NCI-H226 (cell line): Measurements from ENCODE around the gene PLXNC1.
A peak's percentile ranks its signal among the peaks of the same experiment; 100 is the strongest.

Source experiments
- DNase-seq: peaks from one replicate; pipeline ENCODE4 v3.0.0-alpha.2; 2015

The PLXNC1 gene

DNA sequence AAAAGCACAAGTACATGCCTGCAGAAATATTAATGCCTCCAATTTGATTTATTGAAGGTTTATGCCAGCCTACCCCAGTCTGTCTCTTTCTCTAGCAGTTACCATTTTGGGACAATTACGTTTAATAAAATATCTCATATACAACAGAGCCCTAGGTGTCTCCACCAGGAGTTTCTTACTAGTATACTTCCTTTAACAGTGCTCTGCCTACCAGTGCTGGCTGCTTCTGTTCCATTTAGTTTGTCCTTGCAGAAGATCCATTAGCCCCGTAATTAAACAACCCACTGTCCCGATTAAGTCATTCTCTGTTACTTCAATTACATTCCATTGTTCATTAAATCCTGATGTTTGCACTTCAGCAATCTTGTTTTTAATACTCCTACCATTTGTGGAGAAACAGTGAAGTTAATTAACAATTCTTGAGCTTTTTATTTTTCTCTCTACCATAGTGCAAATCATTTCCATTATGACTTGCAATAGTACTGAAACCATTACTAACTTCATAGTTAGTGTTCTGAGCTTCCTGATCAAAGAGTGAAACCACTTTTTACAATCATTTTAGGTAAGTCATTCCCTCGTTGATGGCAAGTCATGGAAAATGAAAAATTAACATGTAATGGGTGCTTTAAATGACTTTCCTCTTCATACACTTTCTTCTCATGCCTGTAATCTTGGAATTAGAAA lies 121.1 kb downstream of the PLXNC1 start:
- no peak for DNase-seq

DNA sequence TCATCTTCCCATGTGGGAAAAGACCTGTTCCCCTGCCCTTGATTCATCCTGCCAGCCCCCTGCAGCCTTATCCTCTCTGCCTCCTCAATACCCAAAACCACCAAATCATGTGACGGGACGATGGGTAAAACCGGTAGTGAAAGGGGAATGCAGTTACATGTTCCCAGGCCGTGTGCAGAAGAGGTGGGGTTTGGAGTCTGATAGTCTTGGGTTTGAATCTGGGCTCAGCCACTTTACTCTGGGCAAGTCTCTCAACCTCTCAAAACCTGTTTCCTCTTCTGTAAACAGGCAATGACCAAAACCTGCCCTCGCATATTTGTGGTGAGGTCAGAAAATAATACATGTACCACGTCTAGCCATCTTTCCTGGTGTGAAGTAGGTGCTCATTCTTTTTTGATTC lies 123.0 kb downstream of the PLXNC1 start:
- DNase-seq: peak; percentile 43

DNA sequence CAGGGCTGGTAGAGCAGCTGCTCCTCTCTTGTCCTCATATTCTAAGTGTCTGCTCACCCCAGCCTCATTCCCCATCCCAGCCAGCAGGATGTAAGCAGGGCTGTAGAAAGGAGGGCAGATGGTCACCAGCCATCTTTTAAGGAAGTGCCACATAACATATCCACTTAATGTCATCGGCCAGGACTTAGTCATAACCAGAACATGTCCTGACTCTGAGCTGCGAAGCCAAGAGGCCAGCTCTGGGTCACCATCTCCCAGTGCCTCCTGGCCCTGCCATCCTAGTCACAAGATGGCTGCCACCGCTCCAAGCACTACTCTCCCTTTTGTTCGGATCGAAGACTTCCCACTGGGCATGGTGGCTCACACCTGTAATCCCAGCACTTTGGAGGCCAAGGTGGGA lies 123.9 kb downstream of the PLXNC1 start:
- no peak for DNase-seq

DNA sequence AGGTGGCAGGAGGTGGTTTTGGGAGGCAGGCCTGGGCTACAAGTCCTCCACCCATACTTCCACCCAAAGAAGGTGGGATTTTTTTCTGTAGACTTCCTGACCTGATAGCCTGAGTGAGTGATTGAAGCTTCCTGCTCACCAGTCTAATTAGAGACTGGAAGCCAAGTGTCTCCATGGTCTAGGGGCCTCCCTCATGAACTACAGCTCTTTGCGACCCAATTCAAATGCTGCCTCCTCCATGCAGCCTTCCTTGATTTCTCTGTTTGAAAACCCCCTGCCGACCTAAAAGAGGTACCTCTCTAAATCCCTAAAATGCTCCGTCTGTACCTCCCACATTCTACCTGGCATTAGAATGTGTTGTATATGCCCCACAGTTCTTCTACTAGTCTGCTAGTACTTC lies 124.9 kb downstream of the PLXNC1 start:
- DNase-seq: no peak

DNA sequence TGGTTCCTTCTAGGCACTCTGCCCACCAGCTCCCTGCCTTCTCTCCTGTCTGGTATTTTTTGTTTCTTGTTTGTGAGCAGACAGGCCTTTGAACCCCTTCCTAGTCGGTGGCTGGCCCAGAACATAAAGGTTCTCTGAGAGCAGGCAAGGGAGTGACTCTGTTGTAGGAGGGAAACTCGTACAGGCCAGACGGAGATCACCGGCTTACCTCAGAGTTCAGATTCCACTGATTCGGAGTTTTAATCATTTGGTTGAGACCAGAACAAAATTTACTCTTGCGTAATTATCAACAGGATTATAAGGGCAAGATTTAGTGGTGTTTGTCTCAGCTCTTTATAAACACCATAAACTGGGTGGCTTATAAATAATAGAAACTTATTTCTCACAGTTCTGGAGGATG lies 128.3 kb downstream of the PLXNC1 start:
- no peak for DNase-seq

DNA sequence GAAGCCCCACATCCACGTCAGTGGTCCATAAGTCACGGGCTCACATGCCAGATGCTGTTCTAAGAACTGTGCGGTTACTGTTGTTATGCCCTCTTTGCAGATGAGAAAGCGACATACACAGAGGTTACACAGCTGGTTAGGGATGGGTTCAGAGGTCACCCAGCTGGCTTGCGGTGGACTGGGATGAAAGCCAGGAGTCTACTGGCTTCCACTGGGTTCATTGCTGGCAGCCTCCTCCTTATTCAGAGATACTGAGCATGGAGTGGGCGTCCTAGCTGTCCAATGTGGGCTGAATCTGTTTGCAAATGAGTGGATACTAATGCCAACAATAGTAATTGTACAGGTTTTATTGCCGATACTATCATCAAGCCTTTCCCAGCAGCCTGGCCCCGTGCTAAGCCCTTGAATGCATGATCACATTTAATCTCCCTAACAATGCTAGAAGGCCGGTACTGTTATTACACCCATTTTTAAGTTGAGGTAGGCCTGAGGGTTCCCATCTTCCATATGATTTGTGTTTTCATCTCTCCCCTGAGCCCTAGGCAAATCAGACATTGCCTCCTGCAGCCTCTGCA lies 129.1 kb downstream of the PLXNC1 start:
- no peak for DNase-seq

DNA sequence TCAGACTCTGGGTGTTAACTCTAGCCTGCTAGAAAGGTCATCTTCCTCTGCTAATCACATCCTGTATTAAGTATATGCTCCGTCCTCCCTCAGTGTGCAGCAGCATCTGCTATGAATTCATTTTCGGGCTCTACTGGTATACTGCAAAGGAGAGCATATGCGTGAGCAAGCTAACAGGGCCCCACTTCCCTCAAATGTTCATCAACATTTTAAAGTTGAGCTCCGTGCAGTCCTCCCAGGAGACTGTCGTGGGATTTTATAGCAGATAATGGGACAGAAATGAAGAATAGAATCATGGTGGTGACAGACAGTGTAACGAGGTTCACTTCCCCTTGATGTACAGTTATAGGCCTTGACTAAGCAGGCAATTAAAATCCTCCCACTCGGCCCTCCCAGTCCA lies 131.7 kb downstream of the PLXNC1 start:
- DNase-seq: no peak

DNA sequence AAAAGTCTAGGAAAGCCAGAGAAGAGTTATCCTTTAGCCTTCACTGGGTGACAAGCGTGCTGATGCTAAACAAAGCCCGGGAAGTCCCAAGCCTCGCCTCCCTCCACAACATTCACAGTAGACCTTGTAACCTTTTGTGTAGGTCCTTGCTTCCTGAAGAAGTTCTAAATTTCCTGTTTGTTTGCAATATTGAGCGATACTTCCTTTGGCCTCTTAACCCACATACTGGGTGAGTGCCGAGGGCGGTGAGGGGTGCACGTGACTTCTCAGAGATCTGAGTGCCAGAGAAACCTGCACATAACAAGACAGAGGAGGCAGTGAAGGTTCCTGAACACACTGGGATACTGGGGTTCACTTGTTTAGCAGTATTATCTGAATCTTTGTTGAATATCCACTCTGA lies 134.3 kb downstream of the PLXNC1 start:
- DNase-seq: no peak

DNA sequence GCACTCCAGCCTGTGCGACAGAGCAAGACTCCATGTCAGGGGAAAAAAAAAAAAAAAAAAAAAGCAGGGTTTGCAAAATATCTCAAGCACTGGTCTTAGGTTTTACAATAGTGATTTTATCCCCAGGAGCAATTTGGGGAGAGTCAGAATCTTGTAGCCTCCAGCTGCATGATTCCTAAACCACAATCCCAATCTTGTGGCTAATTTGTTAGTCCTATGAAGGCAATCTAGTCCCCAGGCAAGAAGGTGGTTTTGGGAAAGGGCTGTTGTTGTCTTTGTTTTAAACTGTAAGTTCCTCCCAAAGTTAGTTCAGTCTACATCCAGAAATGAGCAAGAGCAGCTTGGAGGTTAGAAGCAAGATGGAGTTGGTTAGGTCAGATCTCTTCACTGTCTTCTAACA lies 135.7 kb downstream of the PLXNC1 start:
- no peak for DNase-seq

DNA sequence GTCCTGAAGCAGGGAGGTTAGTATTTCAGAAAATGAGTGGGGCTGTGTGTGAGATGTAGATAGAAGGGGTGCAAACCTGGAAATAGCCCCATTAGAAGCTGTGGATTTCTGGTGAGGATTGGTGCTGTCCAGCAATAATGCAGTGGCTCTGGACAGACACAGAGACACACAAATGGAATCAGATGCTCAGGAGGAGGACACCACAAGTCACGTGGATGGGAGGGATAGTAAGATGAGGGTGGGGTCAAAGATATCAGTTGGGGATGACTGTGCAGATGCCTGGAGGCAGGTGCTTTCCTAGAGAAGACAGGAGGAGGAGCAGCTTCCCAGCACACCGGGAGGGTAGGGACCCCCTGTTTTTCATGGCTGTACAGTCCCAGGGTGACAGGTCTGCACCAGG lies 136.5 kb downstream of the PLXNC1 start:
- no peak for DNase-seq

DNA sequence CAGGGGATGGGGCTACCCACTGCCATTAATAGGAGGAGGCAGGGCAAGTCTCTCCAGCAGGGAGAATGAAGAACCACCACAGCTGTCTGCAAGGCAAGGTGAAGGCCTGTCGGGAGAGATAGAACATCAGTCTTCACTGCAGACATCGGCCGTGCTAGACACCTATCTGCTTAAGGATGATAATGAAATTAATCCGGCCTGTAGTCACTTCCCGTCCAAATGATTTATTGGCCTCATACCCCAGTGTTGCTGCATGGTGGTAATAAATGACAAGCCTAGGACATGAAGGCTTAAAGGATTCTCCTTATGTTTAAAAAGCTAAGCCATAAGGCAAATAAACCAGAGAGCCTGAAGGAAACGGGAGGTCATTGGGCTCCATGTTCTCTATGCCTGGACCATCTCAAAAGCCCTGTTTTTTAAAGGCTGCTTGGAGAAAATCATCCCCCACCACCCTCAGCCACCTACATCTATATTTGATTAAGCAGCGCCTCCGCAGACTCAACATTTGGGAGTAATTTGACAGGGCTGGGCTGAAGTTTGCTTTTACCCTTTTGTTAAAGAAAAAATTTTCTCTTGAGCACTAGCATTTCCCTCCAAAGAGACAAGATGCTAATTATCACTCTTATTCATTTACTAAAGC lies 137.7 kb downstream of the PLXNC1 start:
- no peak for DNase-seq

DNA sequence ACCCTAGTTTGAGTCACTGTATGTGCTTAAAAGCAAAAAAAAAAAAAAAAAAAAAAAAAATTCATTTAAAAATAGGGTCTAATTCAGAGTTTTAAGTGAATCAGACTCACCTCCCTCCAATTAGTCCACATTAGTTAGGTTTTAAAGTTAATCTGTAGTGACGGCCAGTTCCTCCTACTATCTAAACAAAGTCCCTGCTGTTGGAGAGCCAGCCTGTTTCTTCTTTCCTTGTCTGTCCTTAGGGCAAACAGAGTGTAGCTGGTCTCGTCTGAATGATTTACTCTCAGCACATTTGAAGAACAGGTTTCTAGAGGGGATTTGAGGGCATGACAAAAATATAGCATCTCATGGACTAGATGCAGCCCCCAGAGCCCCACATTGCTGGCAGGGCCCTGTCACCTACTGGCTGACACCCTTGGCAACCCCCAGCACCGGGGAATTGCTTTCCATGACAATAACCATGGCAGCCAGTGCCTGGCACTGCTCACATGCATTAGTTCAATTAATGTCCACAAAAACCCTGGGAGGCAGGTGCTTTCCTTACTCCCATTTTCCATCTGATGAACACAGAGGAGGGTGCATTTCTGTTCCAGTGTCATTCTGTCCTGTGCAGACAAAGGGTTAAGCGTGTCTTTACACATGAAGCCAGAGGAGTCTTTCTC lies 138.3 kb downstream of the PLXNC1 start:
- DNase-seq: no peak

DNA sequence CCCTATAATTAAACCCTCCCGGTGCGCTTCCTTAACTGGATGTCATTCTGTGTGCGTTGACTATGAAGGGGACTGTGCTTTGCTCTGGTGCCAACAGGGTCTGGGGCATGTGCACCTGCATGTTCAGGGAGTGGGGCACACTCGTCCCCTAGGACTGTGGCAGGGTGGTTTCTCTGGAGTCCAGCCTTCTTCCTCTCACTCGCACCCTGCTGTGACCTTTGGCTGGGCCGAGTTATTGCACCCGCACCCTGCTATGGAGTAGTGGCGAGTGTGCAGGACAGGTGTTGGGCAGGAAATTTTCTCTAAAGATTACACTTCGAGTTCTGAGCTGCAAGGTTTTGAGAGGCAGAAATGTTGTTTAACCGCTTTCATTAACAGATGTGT lies 138.9 kb downstream of the PLXNC1 start:
- no peak for DNase-seq

DNA sequence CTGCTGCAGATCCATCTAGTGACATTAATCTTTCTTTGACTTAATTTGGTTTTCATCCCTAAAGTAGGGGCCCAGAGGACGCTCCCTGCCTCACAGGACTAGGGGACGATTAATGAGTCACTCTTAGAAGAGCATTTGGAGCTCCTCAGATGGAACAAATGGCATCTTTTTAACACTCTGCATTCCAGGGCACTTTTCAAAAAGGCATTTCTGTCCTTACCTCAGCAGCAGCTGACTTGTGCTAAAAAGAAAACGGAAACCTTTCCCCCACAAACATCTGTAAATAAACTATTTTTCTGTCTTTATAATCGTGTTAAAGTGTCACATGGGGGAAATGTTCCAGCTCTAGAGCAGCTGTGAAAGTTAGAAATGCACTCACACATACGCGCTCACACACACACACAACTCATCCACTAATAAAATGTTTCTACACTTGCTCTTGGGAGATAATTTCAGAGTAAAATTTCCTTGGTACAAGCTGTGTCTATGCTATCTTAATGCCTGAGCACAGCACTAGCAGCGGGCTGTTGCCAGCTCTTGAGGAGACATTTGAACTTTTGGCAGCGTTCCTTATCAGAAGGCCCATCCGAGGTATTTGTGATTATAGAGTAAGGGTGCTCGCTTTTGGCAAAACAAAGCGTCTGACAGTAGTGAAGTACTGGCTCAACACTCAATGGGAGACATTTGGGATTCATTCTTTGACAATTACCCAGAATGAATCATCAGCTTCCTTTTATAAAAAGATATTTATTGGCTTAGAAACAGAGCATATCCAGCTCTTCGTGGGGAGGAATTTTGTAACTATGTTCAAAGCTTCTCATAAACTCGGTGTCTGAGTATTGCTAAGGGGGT lies 141.3 kb downstream of the PLXNC1 start:
- DNase-seq: peak; percentile 84

DNA sequence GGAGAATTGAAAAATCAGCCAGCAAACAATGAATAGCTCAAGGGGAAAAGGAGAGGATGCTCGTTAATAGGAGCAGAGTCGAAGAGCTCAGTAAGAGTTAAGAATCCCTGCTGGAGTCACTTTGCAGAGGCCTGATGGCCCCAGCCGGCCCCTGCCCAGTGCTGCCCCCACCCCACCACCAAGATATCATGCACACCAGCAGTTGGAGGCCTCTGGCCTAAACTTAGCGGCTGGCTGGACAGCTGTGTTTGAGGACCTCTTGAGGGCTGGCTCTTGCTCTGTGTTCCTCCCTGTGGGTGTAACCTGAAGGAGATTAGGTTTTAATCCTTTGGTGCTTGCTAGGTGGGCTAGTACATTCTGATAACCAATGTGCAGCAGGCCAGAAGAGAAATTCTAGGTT lies 142.0 kb downstream of the PLXNC1 start:
- DNase-seq: no peak

DNA sequence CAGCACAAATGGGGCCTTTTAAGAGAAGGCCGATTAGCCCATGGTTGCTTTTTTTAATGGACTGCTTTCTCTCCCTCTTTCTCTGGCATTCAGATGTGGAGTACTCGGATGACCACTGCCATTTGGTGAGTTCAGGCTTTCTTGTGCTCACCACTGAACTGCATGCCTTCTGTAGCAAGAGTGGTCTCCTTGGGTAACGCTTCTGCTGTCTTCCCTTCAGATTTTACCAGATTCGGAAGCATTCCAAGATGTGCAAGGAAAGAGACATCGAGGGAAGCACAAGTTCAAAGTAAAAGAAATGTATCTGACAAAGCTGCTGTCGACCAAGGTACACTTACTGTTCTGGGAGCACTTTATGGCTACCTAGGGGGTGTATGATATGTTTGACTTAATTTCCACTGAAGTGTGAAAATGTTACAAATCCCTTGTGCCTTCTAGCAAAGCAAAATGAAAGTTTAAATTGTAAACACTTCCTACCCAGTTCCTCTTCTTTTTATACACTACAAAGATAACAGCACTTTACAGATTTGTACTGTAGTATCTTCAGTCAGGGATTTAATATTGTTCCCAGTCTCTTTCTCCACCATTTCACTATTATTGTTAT lies 148.8 kb downstream of the PLXNC1 start:
- DNase-seq: no peak

DNA sequence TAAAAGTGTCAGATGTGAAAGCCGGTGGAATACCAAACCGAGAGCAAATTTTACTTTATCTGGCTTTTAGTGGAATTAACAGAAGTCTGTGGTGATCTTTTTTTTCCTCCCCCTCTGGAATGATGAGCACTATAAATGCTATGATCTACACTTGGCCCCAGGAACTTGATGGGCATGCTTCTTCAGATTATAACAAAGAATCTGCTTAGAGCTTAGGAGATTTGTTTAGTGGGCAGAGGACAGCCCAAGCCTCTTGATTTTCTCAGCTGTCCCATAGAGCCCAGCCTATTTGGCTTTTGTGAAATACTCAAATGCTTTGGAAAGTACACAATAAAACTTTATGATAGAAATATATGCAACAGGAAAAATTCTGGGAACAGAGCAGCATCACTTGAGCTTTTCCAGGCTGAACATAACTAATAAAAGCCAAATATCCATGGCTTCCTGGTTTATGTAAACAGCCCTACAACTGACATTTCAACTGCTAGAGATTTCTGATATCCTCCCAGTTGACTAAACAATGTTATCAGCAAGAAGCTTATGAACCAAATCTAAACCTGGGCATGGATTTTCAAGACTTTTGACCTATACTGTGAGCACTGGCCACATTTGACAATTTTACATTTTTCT lies 149.6 kb downstream of the PLXNC1 start:
- DNase-seq: no peak

DNA sequence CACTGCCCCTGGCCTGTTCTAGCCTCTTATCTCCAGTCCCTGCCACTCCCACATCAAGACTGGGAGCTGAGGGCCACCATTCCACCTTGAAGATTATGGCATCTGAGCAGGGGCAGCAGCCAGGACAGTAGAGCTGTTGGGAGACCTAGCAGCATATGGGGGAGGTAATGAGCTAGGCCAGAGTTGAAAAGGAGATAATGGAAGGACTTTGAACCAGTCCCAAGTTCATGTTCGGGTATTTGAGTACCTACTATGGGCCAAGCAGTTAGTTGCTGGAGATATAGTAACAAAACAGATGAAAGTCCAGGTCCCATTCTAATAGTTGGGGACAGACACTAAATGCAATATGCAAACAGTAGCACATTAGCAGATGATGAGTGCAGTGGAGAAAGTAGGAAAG lies 151.5 kb downstream of the PLXNC1 start:
- no peak for DNase-seq

DNA sequence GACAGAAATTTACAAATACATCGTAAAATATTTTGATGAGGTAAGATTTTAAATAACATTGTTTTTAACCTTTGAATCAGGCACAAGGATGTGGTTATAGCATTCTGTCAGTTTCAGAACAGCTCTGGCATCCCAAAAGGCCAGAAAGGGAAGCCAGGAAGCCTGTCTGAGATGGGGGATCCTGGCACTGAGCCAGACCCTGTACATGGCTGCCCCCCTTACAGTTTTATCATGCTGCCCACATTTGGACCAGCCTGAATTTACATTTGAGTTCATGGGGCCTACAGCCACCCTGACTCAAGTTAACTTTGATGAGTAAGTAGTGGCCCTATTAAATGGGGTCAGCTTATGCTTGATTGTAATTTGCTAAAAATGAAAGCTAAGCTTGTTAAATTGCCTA lies 155.6 kb downstream of the PLXNC1 start:
- DNase-seq: no peak

DNA sequence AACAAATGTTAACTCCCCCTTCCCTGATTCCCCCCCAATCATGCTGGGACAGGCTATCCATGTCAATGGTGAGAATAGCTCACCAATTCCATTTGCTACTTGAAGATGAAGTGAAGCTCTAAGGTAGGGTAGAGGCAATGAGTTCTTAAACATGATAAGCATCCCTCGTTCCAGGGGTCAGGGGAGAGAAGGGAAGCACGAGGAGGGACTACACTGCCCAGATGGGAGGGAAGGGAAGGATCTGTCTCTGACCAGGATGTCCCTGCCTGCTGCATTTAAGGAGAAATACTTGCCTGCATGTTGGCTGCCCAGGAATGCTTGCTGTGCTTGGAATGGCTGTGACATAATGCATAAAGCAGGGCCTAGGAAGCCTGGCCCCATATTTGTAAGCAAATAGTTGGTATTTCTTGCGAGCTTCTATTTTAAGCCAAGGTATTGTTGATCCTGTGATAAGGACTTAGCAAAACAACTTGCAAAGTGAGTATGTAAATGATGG lies 156.2 kb downstream of the PLXNC1 start:
- DNase-seq: no peak

DNA sequence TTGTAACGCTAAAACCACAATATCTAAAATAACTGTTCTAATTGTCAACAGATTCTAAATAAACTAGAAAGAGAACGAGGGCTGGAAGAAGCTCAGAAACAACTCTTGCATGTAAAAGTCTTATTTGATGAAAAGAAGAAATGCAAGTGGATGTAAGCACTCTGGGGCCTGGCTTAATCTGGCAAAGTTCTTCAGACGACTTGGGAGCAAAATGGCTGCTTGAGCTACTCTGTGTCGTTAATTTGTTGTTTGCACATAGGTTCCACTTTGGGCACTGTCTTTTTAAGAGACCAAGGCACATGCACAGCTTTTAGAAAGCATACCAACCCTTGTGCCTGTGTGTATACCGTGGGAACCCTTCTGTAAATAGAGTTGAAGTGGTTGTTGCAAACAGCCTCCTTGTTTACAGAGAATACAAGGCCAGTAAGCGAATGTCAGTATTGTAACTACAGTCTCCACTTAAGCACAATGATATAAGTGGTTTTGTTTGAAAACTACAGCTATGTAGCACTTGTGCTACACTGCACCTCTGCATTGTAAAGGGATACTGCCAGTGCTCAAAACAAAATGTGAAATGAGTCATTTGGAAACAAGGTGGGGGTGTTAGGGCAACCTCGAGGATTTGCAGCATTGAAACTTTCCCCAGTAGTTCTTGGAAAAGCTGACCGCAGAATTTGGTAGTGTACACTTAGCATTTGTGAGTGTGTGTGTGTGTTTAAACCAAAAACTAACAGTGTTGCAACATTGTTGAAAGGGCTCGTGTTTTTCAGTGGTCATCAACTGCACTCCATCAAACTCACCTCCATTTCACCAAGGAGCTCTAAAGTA lies 157.0 kb downstream of the PLXNC1 start:
- DNase-seq: no peak
